Ovary (tissue), 3 donors: ENCODE measurements around the gene FLNB.

ENCODE experiments used
- CTCF ChIP-seq, 3 donors: fragments of 450-650 bp in 2 of 3; fragments of 200-600 bp in 1 of 3; IDR thresholded peaks; one replicate each; pipeline versions ENCODE4 v1.5.1 to v1.8.0; 2016 to 2022; ENCODE audit warnings: antibody characterized with exemption in 3 of 3, mild to moderate bottlenecking in 1 of 3
- EP300 ChIP-seq: sonication (generic); formaldehyde crosslinking; IDR thresholded peaks from one replicate; pipeline ENCODE4 v1.6.1; 2017; ENCODE audit warnings: antibody characterized with exemption
- POLR2A ChIP-seq: fragments of 450-650 bp; IDR thresholded peaks from one replicate; pipeline ENCODE4 v1.6.1; 2017; ENCODE audit warnings: antibody characterized with exemption, mild to moderate bottlenecking, moderate library complexity
- donor health status: DM: no; HTN: no; CAD: no.

- TF ChIP-seq POLR2A = no peak
- no peak for TF ChIP-seq CTCF (IDR thresholded peaks at IDR 0.05)
- no peak for TF ChIP-seq EP300
Observed at GRCh38 chr3:58093574-58094195, 85.5 kb downstream of the FLNB start.
